ENCODE data around the gene SMIM3. TPM values are rescaled to one million over a fixed set of nuclear protein-coding genes. Genes with fewer than 3 reads are reported as not detected.

SMIM3 gene
- total and polyA plus RNA-seq, 2 of the 13 experiments (the other 11 are each of a cell fraction or from before 2014, with no cell fraction given): 11.6 to 96.7 TPM

- TF ChIP-seq NFYB (CRISPR knock-in tag; IDR thresholded peaks at IDR 0.05) (no peak), JARID2 (CRISPR knock-in tag; IDR thresholded peaks at IDR 0.05; ENCODE audit: insufficient replicate concordance) (no peak), ZNF10 (CRISPR knock-in tag; IDR thresholded peaks at IDR 0.05; ENCODE audit: borderline replicate concordance, low read depth) (no peak), ZNF839 (CRISPR knock-in tag; IDR thresholded peaks at IDR 0.05; ENCODE audit: borderline replicate concordance) (no peak), ELF1 (CRISPR knock-in tag; IDR thresholded peaks at IDR 0.05) (no peak), PRDM4 (CRISPR knock-in tag; IDR thresholded peaks at IDR 0.05; ENCODE audit: borderline replicate concordance) (no peak), TBX2 (CRISPR knock-in tag; IDR thresholded peaks at IDR 0.05; ENCODE audit: borderline replicate concordance) (0 out of 2 replicates have a peak, but pooled peaks have one; percentile 15), TARDBP (CRISPR knock-in tag; IDR thresholded peaks at IDR 0.05) (0 out of 2 replicates have a peak, but pooled peaks have one; percentile 22), BRF2 (CRISPR knock-in tag; IDR thresholded peaks at IDR 0.05) (peak; percentile 11; the same call in 1 of the 2 replicates), ZBTB1 (CRISPR knock-in tag; IDR thresholded peaks at IDR 0.05; ENCODE audit: borderline replicate concordance) (no peak), TEAD3 (CRISPR knock-in tag; optimal IDR thresholded peaks at IDR 0.05; ENCODE audit: borderline replicate concordance) (no peak)
- TF ChIP-seq, protein P1, sequence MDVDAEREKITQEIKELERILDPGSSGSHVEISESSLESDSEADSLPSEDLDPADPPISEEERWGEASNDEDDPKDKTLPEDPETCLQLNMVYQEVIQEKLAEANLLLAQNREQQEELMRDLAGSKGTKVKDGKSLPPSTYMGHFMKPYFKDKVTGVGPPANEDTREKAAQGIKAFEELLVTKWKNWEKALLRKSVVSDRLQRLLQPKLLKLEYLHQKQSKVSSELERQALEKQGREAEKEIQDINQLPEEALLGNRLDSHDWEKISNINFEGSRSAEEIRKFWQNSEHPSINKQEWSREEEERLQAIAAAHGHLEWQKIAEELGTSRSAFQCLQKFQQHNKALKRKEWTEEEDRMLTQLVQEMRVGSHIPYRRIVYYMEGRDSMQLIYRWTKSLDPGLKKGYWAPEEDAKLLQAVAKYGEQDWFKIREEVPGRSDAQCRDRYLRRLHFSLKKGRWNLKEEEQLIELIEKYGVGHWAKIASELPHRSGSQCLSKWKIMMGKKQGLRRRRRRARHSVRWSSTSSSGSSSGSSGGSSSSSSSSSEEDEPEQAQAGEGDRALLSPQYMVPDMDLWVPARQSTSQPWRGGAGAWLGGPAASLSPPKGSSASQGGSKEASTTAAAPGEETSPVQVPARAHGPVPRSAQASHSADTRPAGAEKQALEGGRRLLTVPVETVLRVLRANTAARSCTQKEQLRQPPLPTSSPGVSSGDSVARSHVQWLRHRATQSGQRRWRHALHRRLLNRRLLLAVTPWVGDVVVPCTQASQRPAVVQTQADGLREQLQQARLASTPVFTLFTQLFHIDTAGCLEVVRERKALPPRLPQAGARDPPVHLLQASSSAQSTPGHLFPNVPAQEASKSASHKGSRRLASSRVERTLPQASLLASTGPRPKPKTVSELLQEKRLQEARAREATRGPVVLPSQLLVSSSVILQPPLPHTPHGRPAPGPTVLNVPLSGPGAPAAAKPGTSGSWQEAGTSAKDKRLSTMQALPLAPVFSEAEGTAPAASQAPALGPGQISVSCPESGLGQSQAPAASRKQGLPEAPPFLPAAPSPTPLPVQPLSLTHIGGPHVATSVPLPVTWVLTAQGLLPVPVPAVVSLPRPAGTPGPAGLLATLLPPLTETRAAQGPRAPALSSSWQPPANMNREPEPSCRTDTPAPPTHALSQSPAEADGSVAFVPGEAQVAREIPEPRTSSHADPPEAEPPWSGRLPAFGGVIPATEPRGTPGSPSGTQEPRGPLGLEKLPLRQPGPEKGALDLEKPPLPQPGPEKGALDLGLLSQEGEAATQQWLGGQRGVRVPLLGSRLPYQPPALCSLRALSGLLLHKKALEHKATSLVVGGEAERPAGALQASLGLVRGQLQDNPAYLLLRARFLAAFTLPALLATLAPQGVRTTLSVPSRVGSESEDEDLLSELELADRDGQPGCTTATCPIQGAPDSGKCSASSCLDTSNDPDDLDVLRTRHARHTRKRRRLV (CRISPR knock-in tag; IDR thresholded peaks at IDR 0.05): no peak
- TF ChIP-seq, protein P2, sequence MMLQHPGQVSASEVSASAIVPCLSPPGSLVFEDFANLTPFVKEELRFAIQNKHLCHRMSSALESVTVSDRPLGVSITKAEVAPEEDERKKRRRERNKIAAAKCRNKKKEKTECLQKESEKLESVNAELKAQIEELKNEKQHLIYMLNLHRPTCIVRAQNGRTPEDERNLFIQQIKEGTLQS (CRISPR knock-in tag; IDR thresholded peaks at IDR 0.05): no peak
- TF ChIP-seq, protein P3, sequence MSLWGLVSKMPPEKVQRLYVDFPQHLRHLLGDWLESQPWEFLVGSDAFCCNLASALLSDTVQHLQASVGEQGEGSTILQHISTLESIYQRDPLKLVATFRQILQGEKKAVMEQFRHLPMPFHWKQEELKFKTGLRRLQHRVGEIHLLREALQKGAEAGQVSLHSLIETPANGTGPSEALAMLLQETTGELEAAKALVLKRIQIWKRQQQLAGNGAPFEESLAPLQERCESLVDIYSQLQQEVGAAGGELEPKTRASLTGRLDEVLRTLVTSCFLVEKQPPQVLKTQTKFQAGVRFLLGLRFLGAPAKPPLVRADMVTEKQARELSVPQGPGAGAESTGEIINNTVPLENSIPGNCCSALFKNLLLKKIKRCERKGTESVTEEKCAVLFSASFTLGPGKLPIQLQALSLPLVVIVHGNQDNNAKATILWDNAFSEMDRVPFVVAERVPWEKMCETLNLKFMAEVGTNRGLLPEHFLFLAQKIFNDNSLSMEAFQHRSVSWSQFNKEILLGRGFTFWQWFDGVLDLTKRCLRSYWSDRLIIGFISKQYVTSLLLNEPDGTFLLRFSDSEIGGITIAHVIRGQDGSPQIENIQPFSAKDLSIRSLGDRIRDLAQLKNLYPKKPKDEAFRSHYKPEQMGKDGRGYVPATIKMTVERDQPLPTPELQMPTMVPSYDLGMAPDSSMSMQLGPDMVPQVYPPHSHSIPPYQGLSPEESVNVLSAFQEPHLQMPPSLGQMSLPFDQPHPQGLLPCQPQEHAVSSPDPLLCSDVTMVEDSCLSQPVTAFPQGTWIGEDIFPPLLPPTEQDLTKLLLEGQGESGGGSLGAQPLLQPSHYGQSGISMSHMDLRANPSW (CRISPR knock-in tag; IDR thresholded peaks at IDR 0.05; ENCODE audit: borderline replicate concordance): no peak
- TF ChIP-seq, protein P4, sequence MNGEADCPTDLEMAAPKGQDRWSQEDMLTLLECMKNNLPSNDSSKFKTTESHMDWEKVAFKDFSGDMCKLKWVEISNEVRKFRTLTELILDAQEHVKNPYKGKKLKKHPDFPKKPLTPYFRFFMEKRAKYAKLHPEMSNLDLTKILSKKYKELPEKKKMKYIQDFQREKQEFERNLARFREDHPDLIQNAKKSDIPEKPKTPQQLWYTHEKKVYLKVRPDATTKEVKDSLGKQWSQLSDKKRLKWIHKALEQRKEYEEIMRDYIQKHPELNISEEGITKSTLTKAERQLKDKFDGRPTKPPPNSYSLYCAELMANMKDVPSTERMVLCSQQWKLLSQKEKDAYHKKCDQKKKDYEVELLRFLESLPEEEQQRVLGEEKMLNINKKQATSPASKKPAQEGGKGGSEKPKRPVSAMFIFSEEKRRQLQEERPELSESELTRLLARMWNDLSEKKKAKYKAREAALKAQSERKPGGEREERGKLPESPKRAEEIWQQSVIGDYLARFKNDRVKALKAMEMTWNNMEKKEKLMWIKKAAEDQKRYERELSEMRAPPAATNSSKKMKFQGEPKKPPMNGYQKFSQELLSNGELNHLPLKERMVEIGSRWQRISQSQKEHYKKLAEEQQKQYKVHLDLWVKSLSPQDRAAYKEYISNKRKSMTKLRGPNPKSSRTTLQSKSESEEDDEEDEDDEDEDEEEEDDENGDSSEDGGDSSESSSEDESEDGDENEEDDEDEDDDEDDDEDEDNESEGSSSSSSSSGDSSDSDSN (CRISPR knock-in tag; IDR thresholded peaks at IDR 0.05): no peak
Measured at GRCh38 chr5:150759334-150759583, 19.3 kb upstream of the SMIM3 start (continued).

Data from HepG2 (cell line).